Measurements from ENCODE around the gene DENND1B. TPM values are rescaled to one million over a fixed set of nuclear protein-coding genes. Genes with fewer than 3 reads are reported as not detected.

DENND1B gene
- total RNA-seq, 2 experiments from 2014 or later, result 10.8 to 12.7 TPM

DNA sequence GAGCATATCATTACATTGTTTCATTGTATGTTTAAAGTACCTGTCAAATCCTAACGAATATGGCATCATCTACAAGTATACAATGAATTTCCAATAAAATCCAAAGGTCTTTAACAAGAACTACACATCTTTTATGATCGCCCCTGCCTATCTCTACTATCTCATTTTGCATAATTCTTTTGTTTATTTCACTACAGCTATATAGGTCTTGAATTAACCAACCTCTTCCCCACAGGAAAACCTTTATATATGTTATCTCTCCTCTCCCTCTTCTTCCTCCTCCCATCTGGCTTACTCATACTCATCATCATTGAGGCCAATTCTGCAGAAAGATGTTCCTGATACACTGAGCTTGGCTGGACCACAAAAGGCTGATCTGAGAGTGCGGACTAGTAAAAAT lies 175.5 kb downstream of the DENND1B start:
- H3K4me1 Mint-ChIP-seq (ENCODE audit: low read depth), result no peaks in the 10 kb centered on the region
- H3K27ac Mint-ChIP-seq, result no peak overlapping the region
- no peak for DNase-seq
- no peak overlapping the region for H3K4me3 Mint-ChIP-seq
- no peaks in the 10 kb centered on the region for H3K9me3 Mint-ChIP-seq
- intact Hi-C loops (cut with micrococcal nuclease), result no loop called here
- H3K27me3 Mint-ChIP-seq, result no peaks in the 10 kb centered on the region
- no peak for ATAC-seq
- TF ChIP-seq, protein P1, sequence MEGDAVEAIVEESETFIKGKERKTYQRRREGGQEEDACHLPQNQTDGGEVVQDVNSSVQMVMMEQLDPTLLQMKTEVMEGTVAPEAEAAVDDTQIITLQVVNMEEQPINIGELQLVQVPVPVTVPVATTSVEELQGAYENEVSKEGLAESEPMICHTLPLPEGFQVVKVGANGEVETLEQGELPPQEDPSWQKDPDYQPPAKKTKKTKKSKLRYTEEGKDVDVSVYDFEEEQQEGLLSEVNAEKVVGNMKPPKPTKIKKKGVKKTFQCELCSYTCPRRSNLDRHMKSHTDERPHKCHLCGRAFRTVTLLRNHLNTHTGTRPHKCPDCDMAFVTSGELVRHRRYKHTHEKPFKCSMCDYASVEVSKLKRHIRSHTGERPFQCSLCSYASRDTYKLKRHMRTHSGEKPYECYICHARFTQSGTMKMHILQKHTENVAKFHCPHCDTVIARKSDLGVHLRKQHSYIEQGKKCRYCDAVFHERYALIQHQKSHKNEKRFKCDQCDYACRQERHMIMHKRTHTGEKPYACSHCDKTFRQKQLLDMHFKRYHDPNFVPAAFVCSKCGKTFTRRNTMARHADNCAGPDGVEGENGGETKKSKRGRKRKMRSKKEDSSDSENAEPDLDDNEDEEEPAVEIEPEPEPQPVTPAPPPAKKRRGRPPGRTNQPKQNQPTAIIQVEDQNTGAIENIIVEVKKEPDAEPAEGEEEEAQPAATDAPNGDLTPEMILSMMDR (IDR thresholded peaks at IDR 0.05), result no peak
- CTCF ChIA-PET, result interaction anchor here (1.1 to 1.5 kb wide), 2 partner anchors 19 to 78 kb away, joined by 3 to 4 read pairs; no protein-coding TSS in a partner anchor
- POLR2A ChIA-PET, result no interaction called here
- peaks cover 2% of the 10 kb centered on the region for H3K36me3 Mint-ChIP-seq (ENCODE audit: low read depth)

DNA sequence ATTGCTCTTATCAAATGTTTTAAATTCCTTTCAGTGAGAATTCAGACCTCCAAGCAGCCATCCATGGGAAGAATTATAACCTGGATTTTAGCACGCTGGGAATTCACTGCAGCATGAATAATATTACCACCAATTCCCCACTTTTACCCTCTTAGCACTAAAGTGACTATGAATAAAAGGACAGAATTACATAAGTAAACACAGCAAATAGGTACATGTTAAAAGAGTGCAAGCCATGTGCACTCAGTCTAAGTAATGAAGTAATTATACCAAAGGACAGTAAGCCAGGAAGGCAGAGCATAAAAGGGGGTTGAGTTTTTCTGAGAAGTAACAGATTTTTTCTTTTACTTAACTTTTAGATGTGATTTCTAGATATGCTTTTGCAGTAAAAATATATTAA lies 176.3 kb downstream of the DENND1B start:
- Mint-ChIP-seq H3K27ac (no peak overlapping the region), H3K27me3 (no peaks in the 10 kb centered on the region), H3K4me3 (no peak overlapping the region), H3K9me3 (no peaks in the 10 kb centered on the region), H3K36me3 (ENCODE audit: low read depth) (peaks cover 2% of the 10 kb centered on the region), H3K4me1 (ENCODE audit: low read depth) (no peaks in the 10 kb centered on the region)
- intact Hi-C loops (cut with micrococcal nuclease), result no loop called here
- no peak for DNase-seq
- TF ChIP-seq, protein P1 (IDR thresholded peaks at IDR 0.05), result no peak
- POLR2A ChIA-PET, result no interaction called here
- CTCF ChIA-PET, result interaction anchor here (1.0 kb wide), 1 partner anchor 270 kb away, joined by 3 read pairs; no protein-coding TSS in a partner anchor
- ATAC-seq, result no peak

DNA sequence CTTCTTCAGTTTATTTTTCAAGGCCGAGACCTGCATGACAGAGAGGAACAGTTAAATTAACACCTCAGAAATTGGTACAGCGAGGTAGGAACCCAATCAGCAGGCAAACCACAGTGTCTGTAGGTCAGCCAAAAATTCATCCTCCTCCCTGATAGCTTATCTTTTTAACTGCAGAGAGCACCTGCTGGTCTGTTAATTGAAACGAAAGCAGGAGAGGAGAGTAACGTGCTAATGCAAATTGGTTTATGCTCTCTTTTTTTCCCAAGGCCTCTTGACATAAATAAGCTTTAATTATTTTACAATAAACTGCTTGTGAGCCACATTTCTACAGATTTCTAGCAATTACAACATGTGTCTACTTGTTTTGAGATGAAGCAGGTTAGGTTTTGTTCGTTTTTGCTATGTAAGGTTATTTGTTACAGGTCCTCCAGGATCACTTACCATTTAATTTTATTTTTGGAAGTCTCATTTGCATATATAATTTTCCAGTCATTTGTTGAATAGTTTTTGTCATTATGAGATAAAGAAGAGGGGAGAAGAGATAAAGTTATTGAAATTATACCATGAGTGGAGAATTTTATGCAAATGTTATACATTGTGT lies 179.9 kb downstream of the DENND1B start:
- Mint-ChIP-seq H3K4me1 (ENCODE audit: low read depth) (no peaks in the 10 kb centered on the region), H3K27me3 (no peaks in the 10 kb centered on the region), H3K9me3 (no peaks in the 10 kb centered on the region), H3K36me3 (ENCODE audit: low read depth) (peaks cover 4% of the 10 kb centered on the region), H3K4me3 (no peak overlapping the region), H3K27ac (no peak overlapping the region)
- POLR2A ChIA-PET, result interaction anchor here (0.7 kb wide), 1 partner anchor 24 kb away, joined by 3 read pairs; no protein-coding TSS in a partner anchor
- DNase-seq, result no peak
- TF ChIP-seq, protein P1 (IDR thresholded peaks at IDR 0.05), result no peak
- no peak for ATAC-seq
- CTCF ChIA-PET, result no interaction called here
- intact Hi-C loops (cut with micrococcal nuclease), result no loop called here

DNA sequence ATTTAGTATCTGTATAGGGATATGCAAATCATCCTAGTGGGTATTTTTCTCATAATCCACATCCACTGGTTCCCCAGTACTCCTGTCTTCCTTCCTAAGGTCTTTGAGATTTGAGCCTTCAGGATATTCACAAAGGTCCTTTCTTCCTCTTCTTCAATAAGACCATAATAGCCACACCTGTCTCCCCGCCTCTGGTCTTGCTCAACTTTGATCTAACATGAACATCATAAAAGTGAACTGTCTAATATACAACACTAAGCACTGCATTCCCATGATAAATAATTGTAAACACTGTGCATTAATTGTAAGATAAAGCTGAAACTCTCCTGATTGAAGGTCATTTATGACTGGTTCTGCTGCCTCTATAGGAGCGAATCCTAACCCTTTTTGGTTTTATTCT lies 184.6 kb downstream of the DENND1B start:
- H3K36me3 Mint-ChIP-seq (ENCODE audit: low read depth), result peaks cover 4% of the 10 kb centered on the region
- no peak overlapping the region for H3K4me3 Mint-ChIP-seq
- intact Hi-C loops (cut with micrococcal nuclease), result no loop called here
- TF ChIP-seq, protein P1 (IDR thresholded peaks at IDR 0.05), result no peak
- H3K4me1 Mint-ChIP-seq (ENCODE audit: low read depth), result no peaks in the 10 kb centered on the region
- H3K27me3 Mint-ChIP-seq, result no peaks in the 10 kb centered on the region
- H3K27ac Mint-ChIP-seq, result no peak overlapping the region
- no peaks in the 10 kb centered on the region for H3K9me3 Mint-ChIP-seq
- ATAC-seq (no peak), DNase-seq (no peak)
- ChIA-PET POLR2A (interaction anchor here (1.0 kb wide), 1 partner anchor 265 kb away, joined by 3 read pairs; no protein-coding TSS in a partner anchor), CTCF (interaction anchor here (1.6 to 1.8 kb wide), 2 partner anchors 10 to 278 kb away, joined by 4 to 6 read pairs; no protein-coding TSS in a partner anchor)

DNA sequence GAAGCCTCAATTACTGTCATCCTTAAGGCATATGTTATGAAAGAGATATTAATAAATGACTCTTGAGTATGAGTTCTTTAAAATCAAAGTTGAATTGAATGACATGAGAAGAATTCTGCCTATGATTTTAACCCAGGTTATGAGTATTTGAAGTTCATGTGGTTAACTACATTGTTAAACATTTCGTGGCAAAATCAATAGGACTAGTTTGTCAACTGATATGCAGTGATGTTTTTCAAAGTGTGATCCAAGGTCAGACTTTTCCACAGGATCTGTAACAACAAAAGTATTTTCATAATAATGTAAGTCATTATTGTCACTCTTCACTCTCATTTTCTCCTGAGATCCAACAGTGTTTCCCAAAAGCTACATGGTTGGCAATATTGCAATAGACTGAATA lies 189.5 kb downstream of the DENND1B start:
- DNase-seq (no peak), ATAC-seq (no peak)
- Mint-ChIP-seq H3K36me3 (ENCODE audit: low read depth) (no peaks in the 10 kb centered on the region), H3K4me3 (no peak overlapping the region), H3K27me3 (no peaks in the 10 kb centered on the region), H3K4me1 (ENCODE audit: low read depth) (no peaks in the 10 kb centered on the region), H3K27ac (no peak overlapping the region), H3K9me3 (no peaks in the 10 kb centered on the region)
- ChIA-PET CTCF (no interaction called here), POLR2A (no interaction called here)
- TF ChIP-seq, protein P1 (IDR thresholded peaks at IDR 0.05), result no peak
- intact Hi-C loops (cut with micrococcal nuclease), result no loop called here
